ENCODE measurements around the gene GMCL1.
"Not testable (repeated sequence)": the region's sequence is repeated elsewhere in the genome, so short reads cannot be mapped to it uniquely, and the experiment has no call there.

Gene GMCL1

GRCh38 chr2:69893684-69894551, 64.5 kb downstream of the GMCL1 start, which contains the start of gene SNRNP27:
SNRNP27 (plus strand) TSS chr2:69893956; CDS start chr2:69893985, 29 bp downstream.
- TF ChIP-seq CTCF (IDR thresholded peaks at IDR 0.05), result no peak
- peak; percentile 89 for DNase-seq (ENCODE audit: low spot score)
- peak within 1 kb of the TSS; percentile 78 to 83 for H3K27ac ChIP-seq
- peak within 1 kb of the TSS; percentile 86 for H3K4me3 ChIP-seq

- Histone ChIP-seq H3K4me3 (peak overlapping the region; percentile 86), H3K27ac (peak overlapping the region in 1 of 2 donors; percentile 78)
- not testable (repeated sequence) for DNase-seq (ENCODE audit: low spot score)
Observed at GRCh38 chr2:69894737-69895136, 65.3 kb downstream of the GMCL1 start.

GRCh38 chr2:69902213-69902922, 72.9 kb downstream of the GMCL1 start:
- no peak for DNase-seq (ENCODE audit: low spot score)
- Histone ChIP-seq H3K4me3 (no peak overlapping the region), H3K27ac (peak overlapping the region in 1 of 2 donors; percentile 58)

GRCh38 chr2:69907216-69907615, 77.8 kb downstream of the GMCL1 start:
- no peak for DNase-seq (ENCODE audit: low spot score)
- no peak for TF ChIP-seq CTCF (IDR thresholded peaks at IDR 0.05)
- no peak overlapping the region for H3K4me3 ChIP-seq
- H3K27ac ChIP-seq, result no peak overlapping the region

More at GRCh38 chr2:69902213-69902922, 72.9 kb downstream of the GMCL1 start:
- TF ChIP-seq CTCF (IDR thresholded peaks at IDR 0.05), result no peak

- Histone ChIP-seq H3K4me3 (no peak overlapping the region), H3K27ac (peak overlapping the region in 1 of 2 donors; percentile 31)
- peak; percentile 29 for TF ChIP-seq CTCF (IDR thresholded peaks at IDR 0.05)
- DNase-seq (ENCODE audit: low spot score), result no peak
Observed at GRCh38 chr2:69911985-69912563, 82.6 kb downstream of the GMCL1 start.

GRCh38 chr2:69914164-69914949, 84.9 kb downstream of the GMCL1 start:
- peak overlapping the region; percentile 82 for H3K4me3 ChIP-seq
- peak overlapping the region; percentile 92 to 95 for H3K27ac ChIP-seq
- DNase-seq (ENCODE audit: low spot score), result peak; percentile 100
- TF ChIP-seq CTCF (IDR thresholded peaks at IDR 0.05), result no peak
